Fibroblast of skin of abdomen (primary cell): ENCODE measurements around the gene ATP5MG. TPM values are rescaled to one million over a fixed set of nuclear protein-coding genes. Genes with fewer than 3 reads are reported as not detected.
"Not testable (repeated sequence)": the region's sequence is repeated elsewhere in the genome, so short reads cannot be mapped to it uniquely, and the experiment has no call there.

Experiments
- DNase-seq: peaks from one replicate; pipeline ENCODE4 v3.0.0-alpha.2; 2013
- polyA plus RNA-seq, 2 experiments: library from polyadenylated mRNA; unstranded; fragments of 120-200 nt; gene quantifications; one replicate each; pipeline ENCODE4 v1.2.1, GENCODE V29; 2013; ENCODE audit not compliant: insufficient read length in 2 of 2

Gene ATP5MG
- polyA plus RNA-seq (2013, experiment 1 of 2; ENCODE audit: insufficient read length), result 303 TPM
- polyA plus RNA-seq (2013, experiment 2 of 2; ENCODE audit: insufficient read length), result 295 TPM

DNA sequence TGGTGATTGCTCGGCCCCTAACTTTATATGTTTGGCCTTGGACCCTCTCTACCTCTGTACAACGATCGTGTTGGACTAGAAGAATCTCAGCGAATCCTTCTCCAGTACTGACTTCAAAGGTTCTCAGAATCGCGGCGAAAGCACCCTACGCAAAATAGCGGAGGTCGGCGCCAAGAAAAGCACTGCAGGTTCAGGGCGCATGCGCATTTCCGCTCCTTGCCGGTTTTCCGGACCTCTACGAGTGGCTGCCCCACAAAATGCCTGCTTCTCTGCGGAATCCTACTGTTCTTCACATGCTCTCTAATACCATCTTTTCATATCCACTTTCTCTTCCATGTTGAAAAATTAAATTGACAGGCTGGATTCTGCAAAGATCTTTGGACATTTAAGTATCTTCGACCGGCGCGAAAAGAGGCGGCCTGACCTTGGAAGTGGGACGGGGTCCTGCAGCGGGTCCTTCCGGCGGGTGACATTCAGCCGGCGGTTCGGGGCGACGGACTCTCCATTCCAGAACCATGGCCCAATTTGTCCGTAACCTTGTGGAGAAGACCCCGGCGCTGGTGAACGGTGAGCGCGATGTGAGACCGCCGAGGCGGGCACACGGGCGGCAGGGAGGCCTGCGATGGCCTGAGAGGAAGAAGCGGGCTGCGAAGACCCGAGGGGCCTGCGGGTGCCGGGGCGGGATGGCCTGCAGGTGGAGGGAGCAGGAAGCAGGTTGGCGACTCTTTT is at the start of gene ATP5MG:
ATP5MG (plus strand) TSS at position 456 of the 729 bp plus-strand sequence; CDS start at position 516, 60 bp downstream.
- DNase-seq, result peak; percentile 86

GRCh38 chr11:118353084-118353710 is 48.2 kb upstream of the ATP5MG start:
- DNase-seq, result peak; percentile 12

DNA sequence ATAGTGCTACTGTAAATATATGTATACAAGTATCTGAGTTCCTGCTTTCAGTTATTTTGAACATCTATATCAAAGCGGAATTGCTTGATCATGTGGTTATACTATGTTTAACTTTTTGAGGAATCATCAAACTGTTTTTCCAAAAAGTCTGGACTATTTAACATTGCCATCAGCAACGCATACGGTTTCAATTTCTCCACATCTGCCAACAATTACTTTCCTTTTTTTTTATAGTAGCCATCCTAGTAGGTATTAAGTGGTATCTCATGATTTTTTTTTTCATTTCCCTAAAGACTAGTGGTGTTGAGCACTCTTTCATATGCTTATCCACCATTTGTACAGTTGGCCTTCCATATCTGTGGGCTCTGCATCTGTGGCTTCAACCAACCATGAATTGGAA is 43.3 kb upstream of the ATP5MG start:
- no peak for DNase-seq

- peak; percentile 94 for DNase-seq
Measured at GRCh38 chr11:118359295-118359958, 42.0 kb upstream of the ATP5MG start, which contains the start of gene UBE4A. UBE4A (plus strand) TSS chr11:118359600; CDS start chr11:118365081, 5,481 bp downstream.

DNA sequence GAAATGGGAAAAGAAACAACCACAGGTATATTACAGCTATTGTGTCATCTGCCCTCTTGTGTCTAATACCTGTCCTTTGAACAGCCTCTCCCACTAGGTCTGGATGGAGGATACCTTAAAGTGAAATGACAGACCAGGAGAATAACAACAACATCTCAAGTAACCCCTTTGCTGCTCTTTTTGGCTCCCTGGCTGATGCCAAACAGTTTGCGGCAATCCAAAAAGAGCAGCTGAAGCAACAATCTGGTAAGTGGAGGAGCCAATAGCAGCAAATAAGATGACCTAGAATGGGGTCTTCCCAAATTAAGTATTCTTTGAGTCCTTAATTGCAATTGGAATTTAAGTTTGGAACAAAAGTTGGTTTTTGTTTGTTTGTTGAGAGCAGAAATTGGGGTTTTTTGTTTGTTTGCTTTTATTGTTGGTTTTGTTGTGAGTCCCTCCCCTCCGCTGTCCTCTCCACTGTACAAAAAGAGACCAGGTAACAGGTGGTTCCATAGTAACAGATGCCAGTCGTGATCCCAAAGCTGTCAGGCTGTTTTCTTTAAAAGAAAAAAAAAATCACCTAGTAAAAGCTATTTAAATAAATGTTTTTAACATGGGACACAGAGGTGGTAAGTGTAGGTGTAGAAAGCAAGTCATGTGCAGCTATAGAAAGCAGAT is 36.3 kb upstream of the ATP5MG start:
- no peak for DNase-seq

DNA sequence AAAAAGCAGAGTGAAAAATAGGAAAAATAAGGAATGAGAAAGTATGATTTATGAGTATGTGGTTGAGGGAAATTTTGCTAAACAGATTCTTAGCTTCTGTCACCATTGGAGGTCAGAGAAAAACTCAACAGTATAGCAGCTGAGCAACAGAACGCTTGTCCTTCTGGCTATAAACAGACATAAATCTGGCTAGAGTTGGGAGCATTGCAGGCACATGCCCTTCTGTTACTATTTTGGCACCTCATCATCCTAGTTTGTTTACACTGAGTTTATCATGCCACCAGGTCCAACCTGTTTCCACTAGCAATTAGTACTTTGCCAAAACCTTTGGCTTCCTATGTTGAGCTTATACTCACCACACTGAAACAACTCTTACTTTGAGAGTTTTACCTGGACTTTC is 35.1 kb upstream of the ATP5MG start:
- DNase-seq, result no peak

DNA sequence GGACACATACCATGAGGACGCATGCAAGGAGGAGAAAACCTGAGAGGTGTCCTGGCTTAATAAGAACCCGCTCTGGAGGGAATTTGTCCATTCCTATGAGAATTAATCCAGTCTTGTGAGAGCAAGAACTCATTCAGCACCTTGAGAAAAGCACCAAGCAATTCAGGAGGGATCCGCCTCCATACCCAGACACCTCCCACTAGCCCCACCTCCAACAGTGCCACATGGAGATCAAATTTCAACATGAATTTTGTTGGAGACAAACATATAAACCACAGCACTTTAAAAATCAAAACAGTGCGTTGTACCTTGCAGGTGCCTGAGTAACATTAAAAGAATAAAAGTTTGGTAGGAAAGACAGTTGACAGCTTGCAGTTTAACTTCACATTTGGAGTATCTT is 30.6 kb upstream of the ATP5MG start:
- DNase-seq, result no peak

DNA sequence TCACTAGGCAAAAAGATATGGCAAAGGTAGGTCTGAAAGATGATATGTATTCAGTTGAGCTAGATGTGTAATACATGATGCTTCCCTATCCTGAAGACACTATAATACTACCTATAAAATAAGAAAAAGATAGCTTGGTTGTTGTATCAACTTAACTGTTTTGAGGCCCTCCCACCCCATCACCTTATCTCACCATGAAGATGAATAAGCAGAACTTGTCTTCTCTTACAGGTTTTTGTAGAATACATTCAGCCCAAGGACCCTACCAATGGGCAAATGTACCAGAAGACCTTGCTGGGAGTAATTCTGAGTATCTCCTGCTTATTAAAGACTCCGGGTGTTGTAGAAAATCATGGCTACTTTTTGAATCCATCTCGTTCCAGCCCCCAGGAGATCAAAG is 28.1 kb upstream of the ATP5MG start:
- no peak for DNase-seq

DNA sequence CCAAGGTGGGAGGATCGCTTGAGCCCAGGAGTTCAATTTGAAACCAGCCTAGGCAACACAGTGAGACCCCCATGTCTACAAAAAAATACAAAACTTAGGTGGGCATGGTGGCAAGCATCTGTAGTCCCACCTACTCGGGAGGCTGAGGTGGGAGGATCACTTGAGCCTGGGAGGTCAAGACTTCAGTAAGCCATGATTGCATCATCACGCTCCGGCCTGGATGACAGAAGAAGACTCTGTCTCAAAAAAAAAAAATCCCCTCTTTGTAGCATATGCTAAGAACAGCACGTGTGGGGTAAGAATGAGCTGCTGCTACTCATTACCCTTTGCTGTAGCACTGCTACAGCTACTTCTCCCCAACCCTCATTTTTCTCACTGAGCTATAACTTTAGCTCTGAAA is 27.5 kb upstream of the ATP5MG start:
- DNase-seq, result no peak

GRCh38 chr11:118374729-118375128 is 26.7 kb upstream of the ATP5MG start:
- DNase-seq, result no peak

GRCh38 chr11:118375978-118376377 is 25.4 kb upstream of the ATP5MG start:
- DNase-seq, result no peak

DNA sequence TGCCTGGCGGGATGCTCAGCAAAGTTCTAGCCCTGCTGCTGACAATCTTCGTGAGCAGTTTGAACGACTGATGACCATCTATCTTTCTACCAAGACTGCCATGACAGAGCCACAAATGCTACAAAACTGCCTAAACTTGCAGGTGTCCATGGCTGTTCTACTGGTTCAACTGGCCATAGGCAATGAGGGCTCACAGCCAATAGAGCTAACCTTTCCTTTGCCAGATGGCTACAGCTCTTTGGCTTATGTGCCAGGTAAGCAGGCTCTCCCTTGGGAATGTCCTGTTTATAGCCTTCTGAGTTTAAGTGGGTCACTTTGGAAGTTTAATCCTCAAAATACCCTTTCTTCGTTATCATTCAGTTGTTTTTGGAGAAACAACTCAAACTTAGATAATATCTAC is 21.9 kb upstream of the ATP5MG start:
- DNase-seq, result no peak

- no peak for DNase-seq
Measured at GRCh38 chr11:118380571-118380970, 20.8 kb upstream of the ATP5MG start.

DNA sequence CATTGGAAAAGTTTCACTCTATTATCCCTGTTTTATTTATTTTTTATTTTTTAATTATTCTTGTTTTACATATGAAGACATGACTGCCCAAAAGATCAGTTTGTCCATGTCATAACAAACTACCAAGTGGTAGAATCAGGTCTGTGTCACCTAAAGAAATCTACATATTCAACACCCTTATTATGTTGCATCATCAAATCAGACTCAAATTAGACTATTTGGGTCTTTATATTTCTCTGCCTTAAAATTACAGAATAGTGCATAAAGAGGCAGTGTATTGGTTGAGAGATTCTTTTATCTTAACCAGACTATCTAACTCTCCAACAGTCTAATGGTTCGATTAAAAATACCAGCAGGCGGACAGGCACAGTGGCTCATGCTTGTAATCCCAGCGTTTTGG is 18.5 kb upstream of the ATP5MG start:
- no peak for DNase-seq

DNA sequence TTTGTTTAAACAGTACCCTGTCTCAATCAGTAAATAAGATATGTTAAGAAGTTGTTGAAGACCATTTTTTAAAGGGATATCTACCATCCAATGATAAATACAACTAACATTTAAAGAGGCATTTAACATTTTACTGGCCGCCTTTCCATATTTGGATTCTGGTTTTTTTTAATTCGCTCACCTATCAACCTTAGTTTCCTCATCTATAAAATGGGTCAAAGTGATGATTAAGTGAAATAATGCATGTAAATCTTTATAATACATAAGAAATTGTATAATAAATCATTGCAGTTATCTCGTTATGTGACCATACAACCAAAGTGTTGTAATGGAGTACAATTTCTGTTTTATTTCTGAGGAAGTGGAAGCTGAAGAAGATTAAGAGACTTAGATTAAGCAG is 17.7 kb upstream of the ATP5MG start:
- DNase-seq, result no peak

DNA sequence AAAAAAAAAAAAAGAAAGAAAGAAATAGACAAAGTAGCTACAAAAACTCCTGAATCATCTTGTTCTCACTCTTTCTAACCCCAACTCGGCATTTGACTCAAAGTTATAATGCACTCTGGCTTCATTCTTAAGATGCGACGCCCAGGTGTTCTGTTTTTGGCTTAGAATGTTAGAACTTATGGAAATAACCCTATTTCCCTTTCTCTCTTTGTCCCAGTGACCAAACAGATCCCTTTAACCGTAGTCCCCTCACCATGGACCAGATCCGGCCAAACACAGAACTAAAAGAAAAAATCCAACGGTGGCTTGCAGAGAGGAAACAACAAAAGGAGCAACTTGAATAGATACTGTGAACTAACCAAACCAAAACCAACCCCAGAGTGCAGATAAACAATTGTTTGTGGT is 5.3 kb upstream of the ATP5MG start:
- no peak for DNase-seq

GRCh38 chr11:118397448-118397847 is 4.0 kb upstream of the ATP5MG start:
- DNase-seq, result no peak

DNA sequence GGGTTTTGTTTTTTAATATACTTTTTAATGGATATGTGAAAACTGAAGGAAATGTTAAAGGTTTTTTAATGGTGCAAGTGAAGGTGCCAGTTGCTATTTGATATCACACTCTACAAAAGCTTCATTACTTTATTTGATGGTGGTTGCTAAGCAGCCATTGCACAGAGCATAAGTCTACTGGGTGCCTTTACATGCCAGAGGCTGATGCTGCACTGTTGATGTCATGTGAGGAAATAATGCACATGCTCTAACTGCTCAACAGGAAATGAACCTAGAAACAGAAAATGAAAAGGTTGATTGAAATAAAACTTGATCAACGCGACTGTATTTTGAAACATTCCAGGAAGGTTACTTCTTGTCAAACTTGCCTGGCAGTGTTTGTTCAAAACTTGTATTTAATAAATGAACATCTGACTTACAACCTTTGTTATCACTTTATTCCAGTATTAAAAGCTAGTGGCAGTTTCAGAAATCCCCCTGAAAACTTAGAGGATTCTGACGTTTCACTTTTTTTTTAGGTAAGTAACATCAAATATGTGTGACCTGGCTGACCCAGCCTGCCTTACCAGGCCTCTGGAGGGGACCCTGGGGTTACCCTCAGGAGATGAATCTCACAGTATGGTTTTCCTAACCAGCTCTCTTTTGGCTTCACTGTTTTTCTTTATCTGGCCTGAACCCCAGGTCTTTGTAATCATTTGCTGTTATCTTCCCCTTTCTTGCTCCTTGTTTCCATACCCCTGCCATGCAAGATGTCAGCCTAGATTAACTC is 2.4 kb upstream of the ATP5MG start:
- DNase-seq, result no peak

DNA sequence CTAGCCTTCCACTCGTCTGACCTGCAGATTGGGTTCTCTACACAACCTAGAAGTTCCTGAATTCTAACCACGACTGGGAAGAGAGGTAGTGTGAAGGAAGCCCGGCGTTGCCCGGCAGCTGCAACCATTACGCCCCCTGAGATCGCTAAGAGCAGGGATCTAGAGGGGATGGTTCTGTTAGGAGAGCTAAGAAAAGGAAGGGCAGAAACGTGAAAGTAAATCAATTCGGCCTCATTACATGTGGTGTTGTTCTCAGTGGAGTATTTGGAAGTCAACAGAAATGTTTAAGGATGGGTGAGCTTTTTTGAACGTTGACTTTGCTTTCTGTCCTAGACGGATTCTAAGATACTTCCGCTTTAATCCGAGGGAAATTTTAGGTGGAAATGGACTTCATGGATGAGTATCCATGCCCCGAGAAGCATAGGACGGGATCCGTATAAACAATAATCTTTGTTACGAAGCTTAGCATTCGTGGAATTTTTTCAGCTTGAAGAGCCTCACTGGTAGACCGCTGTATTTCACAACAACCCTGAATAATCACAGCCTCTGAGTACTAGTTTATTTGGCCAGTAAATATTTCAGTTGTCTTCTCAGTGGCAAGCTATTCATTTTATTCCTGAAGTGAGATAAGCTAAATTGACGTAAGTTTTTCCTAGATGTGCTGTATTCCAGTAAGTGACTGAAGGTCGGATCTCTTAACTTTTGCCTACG is 629 bp downstream of the ATP5MG start:
- DNase-seq, result peak; percentile 71

DNA sequence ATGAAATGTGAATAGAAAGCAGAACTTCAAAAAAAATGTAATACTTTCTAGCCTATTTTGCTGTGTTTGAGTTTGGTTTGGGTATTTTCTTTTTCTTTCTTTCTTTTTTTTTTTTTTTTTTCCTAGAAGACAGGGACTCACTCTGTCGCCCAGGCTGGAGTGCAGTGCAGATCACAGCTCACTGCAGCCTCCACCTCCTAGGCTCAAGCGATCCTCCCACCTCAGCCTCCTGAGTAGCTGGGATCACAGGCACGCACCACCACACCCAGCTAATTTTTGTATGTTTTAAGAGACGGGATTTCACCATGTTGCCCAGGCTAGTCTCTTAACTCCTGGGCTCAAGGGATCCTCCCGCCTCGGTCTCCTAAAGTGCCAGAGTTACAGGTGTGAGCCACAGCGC is 1.2 kb downstream of the ATP5MG start:
- not testable (repeated sequence) for DNase-seq

GRCh38 chr11:118406599-118407166 is 5.3 kb downstream of the ATP5MG start:
- no peak for DNase-seq
